GM18907 (cell line): ENCODE results near the gene A1BG.
A peak's percentile ranks its signal among the peaks of the same experiment; 100 is the strongest.

ENCODE experiments used
- ATAC-seq: cut with Tn5 transposase; IDR thresholded peaks from one replicate; pipeline ENCODE4 v1.9.1; 2021; ENCODE audit warnings: mild to moderate bottlenecking, moderate library complexity; ENCODE audit not compliant: unreplicated experiment

A1BG gene, protein sequence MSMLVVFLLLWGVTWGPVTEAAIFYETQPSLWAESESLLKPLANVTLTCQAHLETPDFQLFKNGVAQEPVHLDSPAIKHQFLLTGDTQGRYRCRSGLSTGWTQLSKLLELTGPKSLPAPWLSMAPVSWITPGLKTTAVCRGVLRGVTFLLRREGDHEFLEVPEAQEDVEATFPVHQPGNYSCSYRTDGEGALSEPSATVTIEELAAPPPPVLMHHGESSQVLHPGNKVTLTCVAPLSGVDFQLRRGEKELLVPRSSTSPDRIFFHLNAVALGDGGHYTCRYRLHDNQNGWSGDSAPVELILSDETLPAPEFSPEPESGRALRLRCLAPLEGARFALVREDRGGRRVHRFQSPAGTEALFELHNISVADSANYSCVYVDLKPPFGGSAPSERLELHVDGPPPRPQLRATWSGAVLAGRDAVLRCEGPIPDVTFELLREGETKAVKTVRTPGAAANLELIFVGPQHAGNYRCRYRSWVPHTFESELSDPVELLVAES

DNA sequence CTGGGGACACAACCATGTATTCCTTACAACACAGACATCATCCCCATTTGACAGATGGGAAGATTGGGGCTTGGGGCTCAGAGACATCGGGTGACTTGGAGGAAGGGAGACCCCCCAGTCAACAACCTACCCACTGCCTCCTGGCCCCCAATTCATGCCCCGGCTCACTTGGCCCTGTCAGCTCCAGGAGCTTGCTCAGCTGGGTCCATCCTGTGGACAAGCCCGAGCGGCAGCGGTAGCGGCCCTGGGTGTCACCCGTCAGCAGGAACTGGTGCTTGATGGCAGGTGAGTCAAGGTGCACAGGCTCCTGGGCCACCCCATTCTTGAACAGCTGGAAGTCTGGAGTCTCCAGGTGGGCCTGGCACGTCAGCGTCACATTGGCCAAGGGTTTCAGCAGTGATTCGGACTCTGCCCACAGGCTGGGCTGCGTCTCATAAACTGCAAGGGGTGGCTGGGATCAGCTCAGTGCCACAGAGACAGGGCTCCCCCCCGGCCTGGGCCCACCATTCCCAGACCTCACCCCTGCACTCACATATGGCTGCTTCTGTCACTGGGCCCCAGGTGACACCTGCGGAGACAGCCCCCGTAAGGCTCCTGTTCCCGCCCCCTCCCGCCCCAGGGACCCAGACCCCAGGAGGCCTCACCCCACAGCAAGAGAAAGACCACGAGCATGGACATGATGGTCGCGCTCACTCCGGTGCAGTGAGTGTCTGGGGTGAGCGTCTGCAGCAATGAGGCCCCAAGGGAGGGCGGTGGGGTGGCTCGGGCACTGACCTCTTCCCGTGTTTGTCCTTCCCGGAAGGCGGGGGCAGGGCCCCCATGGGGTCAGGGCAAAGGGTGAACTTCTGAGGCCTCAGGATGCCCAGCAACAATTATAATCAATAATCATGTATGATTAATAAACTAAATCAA, at the start of gene A1BG:
A1BG (minus strand) TSS at position 733 of the 912 bp plus-strand sequence; CDS start at position 678, 55 bp downstream.
- ATAC-seq = no peak

DNA sequence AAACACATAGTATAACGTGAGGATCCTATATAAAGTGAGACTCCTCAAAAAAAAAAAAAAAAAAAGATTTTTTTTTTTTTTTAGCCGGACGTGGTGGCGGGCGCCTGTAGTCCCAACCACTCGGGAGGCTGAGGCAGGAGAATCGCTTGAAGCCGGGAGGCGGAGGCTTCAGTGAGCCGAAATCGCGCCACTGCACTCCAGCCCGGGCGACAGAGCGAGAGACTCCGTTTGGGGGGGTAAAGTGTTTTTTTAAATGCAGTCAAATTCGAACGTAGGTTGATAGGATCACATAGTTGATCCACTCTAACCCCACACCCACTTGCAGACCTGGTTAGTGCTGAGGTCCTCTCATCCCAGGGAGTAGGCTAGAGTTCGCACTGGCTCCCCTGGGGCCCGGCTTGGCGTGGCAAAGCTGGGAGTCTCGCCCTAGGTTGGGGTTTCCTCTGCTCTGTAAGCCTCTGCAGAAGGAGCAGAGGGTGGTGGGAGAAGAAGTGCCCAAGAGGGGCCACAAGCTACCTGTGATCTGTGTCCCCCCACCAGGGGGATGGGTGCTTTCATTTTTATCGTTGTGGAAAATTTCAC, 48.6 kb upstream of the A1BG start:
- ATAC-seq = no peak

DNA sequence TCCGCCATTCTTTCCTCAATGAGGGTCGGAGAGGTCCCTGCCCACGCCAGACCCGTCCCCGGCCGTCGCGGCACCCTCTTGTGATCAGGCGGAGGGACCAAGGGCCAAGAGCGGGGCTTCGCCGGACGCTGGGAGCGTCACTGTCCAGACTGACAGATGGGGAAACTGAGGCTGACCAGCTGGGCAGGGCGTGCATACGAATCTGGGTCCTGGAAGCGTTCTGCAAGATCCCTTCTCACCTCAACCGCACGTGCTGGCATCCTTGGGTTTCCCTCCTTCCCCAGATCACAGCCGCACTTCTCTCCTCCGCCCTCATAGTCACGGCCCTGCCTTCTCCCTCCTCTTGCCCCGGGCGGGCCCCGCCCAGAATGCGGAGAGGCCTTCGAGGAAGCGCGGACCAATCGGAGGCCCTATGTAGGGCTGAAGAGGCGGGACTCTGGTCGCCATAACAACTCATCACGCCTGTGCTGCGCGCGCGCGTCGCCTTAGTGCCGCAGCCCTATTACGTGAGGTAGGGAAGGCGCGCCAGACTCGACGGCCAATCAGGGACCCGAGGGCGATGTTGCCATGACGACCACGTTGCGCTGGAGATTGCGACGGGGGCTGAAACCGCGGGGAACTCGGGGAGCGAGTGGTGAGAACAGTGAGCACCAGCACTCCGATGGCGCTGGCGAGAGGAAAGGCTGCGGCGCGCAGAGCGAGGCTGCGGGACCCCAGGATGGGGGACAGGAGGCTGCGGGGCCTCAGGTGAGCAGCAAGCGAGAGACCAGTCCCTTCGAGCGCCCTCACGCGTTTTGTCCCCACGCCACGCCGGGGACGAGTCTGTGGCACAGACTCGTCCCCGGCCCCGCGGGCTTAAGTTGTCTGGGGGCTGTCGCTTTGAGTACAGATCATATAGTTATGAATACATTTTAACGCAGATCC, 47.9 kb upstream of the A1BG start:
- peak; percentile 98 for ATAC-seq

DNA sequence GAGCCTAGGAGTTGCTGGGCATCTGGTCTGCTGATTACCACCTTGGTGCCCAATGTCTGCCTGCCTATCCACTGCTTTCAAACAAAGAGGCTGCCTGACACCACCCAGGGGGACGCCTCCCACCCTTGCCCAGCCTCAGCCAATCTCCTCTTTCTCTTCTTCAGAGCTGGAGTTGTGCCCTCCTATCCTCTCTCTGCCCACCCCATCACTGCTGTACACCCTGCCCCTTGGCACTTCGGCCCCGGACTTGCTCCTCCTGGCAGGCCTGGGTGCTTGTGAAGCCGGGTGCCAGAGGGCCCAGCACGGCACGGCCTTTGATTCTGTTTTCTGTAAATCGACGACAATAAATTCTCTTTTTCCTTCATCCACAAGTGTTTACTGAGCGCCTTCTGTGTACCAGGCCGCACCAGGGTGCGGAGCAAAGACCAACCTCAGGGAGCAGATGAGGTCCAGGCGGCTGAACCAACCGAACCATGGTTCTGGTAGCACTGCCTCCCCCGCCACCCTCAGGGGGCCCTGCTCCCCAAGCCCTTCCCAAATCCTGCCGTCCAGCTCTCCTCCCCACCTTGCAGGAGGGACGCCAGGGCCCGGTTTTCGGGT, 47.1 kb upstream of the A1BG start:
- ATAC-seq = no peak

DNA sequence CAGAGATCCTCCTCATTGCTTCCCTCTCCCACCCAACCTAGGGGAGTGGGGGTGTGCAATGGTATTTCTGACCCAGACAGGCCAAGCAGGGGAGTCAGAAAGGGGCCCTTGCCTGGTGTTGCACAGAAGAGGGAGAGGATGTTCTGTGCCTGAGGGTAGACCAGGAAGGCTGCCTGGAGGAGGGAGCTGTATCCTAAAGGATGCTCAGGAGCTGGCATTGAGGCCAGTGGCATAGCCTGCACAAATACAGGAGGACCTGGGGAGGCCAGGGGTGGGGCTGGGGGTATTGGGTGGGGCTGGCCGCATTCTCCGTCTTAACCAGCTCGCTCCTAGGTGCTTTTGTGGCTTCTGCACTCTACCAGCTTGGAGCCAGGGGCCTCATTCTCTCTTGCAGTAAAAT, 46.6 kb upstream of the A1BG start:
- ATAC-seq = no peak

DNA sequence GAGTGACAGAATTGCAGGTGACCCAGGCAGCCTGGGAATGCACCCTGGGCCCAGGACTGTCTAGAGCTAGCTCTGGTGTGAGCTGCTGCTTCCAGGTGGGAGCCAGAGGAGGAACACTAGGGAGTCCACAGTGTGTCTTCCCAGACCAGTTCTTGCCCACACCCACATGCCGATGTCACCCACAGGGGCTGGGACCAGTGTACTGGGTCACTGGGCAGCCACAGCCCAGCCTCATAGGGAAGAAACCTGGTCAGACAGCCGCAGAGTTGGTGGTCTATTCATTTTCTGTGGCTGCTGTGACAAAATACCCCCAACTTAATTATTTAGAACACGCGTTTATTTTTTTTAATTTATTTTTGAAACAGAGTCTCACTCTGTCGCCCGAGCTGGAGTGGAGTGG, 45.3 kb upstream of the A1BG start:
- no peak for ATAC-seq

DNA sequence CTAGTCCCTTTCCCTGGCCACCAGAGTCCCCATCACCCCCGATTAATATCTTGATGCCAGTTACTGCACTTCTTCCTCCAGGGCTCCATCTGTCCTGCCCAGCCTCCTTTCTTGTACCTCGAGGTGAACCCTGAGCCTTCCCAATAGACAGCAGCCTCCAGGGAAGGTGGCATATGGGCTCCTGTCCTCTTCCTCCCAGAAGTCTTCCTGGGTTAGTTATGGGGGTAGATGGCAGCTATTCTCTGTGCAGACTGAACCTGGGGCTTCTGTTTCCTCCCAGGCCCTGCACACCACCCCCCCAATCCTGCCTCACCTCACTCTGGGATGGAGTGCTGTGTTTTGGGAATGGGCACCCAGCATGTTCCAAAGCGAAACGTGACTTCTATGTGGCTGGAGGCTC, 44.8 kb upstream of the A1BG start:
- no peak for ATAC-seq

DNA sequence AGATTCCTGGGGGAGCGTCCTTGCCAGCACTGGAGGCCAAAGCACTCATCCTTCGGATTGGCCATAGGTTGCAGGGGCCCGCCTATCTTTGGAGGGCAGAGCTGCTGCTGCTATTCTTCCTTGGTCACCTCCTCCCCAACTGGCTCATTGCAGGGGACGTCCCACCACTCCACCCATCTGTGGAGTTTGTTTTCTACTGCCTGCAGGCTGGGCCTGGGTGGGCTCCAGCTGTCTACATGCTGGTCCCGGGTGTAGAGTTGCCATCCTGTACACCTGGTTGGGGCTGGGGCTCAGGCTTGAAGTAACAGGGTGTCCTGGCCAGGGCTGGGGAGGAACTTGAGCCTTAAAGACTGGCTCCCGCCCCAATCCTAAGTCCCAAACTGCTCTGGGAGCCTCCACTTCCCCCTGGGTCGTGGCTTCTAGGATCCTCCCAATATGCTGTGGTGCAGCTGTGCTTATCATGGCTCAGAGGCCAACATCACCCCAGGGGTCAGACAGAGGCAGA, 44.3 kb upstream of the A1BG start:
- no peak for ATAC-seq

DNA sequence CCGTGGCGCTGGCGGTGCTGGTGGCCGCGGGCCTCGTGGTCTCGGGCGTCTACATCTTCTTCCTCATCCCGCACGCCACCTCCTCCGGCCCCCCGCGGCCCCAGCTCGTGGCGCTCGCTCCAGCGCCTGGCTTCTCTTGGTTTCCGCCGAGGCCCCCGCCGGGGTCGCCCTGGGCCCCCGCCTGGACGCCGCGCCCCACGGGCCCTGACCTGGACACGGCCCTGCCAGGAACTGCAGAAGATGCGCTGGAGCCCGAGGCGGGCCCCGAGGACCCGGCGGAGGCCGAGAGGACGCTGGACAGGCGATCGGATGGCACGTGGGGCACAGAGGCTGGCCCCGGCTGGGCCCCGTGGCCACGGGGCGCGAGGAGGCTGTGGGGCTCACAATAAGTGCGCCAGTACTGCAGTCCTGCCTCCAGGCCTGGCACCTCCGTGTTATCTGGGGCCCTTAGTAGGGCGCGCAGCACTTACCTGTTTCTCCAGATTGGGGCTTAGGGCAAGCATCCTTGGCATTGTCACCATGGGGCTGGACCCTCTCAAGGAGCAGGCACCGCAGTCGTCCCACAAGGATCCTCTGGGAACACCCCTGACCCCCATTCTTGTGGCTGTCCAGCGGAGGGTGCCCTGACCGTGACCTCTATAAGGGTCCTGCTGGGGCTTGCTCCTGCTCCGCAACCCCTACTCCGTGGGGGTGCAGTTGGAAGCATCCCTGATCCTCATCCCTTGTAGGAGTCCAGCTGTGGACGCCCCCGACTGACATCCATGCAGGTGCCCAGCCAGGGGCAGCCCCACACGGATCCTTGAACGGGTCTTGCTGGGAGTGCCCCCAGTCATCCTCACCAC, 43.6 kb upstream of the A1BG start:
- no peak for ATAC-seq

DNA sequence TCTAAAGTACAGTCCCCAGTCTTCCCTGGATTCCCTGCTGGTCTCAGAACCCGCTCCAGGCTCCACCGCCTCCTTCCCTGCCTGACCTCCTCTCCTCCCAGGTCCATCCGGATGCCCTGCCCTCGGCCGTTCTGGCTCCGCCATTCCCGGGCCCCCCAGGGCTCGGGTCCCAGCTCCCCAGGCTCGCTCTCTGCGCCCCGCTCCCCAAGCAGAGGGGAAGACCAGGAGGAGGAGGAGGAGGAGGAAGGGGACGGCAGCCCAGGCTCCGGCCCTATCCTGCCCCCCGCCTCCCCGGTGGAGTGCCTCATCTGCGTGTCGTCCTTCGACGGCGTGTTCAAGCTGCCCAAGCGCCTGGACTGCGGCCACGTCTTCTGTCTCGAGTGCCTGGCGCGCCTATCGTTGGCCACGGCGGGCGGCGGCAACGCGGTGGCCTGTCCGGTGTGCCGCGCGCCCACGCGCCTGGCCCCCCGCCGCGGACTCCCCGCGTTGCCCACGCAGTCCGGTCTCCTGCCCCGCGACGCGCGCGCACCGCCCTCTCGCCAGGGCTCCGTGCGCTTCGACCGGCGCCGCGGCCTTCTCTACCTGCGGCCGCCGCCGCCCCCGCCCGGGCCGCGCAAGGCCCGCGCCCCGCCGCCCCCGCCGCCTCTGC, 42.8 kb upstream of the A1BG start:
- no peak for ATAC-seq

DNA sequence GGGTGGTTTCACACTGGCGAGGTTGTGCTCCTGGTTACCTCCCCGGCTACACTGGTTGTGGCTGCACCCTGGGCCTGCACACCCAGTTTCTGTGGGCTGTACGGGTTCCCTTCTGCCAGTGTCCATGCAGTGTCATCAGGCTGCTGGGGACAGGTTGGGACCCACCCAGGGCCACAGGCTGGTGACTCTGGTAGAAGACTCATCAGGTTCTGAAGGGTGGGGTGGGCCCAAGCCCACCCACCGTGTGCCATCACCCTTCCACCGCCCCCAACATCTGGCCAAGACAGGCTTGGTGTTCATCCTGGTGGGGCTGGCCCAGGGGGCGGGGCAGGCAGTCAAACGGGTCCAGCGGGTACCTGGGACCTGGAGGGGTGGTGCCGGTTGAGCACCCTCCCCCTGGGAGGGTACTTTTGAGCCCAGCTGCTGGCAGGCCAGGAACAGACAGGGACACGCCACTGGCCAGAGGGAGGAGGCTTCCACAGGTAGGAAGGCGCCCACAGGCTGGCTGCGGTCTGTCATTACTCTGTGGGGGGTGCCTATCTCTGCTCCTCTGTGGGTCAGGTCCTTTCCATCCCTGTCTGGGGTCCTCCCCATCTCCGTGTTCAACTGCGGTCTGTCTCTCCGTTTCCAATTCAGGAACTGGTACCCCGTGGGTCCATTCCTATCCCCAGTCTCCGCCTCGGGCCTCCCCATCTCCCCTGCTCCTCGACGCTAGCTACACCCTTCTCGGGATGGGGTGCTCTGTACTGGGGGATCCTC, 42.1 kb upstream of the A1BG start, which contains the start of gene RNF225:
RNF225 (plus strand) TSS at position 437 of the 759 bp plus-strand sequence. CDS start 434 bp downstream, outside the sequence.
- ATAC-seq = no peak

DNA sequence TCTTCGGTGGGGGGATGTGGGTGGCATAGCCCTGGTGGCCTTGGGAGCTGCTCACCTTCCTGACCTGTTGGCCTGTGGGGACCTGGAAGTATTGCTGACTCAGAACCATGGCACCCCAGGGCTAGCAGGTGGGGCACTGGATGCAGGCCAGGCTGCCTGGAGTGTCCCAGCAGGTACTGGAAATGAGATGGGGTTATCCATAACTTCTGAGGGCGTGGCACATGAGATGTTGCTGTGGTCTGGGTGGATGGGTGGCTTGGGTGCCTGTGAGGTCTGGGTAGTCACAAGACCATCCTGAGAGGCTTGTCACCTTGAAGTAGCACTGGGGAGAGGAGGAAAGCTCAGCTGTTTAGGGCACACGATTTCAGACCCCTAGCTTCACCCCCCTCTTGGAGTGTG, 41.5 kb upstream of the A1BG start:
- ATAC-seq = no peak

DNA sequence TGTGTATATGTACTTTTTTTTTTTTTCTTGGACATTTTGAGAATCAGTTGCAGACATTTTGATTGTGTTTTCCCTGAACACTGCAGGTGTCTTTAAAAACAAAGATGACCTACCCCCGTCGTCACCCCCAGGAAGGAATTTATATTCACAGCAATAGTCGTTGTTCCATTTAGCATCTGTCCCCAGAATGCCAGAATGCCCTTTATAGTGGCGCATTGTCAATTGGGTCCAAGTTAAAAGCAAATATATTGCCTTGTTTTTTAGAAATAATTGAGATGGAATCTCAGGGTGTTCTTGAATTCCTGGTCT, 40.4 kb upstream of the A1BG start:
- ATAC-seq = no peak

DNA sequence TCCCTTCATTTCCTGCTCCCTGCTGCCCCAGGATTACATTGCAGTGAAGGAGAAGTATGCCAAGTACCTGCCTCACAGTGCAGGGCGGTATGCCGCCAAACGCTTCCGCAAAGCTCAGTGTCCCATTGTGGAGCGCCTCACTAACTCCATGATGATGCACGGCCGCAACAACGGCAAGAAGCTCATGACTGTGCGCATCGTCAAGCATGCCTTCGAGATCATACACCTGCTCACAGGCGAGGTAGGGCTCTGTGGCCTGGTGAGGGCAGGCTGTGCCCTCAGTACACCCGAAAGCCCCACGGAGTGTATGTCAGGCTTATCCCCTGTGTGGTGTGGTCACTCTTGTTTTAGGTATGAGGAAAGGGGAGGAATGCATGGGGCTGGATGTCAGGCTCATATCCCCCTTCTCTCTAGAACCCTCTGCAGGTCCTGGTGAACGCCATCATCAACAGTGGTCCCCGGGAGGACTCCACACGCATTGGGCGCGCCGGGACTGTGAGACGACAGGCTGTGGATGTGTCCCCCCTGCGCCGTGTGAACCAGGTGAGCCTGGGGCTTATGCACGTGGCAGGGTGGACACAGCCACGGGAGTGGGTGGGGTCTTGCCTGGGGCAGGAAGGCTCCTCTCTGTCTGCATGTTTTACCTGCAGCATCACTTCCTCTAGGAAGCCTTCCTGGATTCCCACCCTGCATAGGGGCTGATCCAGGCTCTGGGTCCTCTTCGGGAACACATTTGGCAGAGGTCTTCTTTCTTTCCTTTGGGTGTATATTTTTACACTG, 39.8 kb upstream of the A1BG start:
- ATAC-seq = no peak

DNA sequence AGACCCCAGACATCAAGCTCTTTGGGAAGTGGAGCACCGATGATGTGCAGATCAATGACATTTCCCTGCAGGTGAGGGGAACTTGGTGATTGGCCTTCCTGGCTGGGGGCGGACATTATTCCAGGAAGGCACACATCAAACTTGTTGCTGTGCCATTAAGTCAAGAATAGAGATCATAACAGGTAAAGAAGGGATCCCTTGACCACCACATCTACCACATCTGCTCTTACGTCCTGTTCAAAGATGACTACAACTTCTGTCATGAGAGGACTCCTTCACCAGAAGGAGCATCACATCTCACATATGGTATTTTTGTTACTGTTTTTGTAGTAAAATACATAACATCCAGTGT, 34.9 kb upstream of the A1BG start:
- no peak for ATAC-seq

DNA sequence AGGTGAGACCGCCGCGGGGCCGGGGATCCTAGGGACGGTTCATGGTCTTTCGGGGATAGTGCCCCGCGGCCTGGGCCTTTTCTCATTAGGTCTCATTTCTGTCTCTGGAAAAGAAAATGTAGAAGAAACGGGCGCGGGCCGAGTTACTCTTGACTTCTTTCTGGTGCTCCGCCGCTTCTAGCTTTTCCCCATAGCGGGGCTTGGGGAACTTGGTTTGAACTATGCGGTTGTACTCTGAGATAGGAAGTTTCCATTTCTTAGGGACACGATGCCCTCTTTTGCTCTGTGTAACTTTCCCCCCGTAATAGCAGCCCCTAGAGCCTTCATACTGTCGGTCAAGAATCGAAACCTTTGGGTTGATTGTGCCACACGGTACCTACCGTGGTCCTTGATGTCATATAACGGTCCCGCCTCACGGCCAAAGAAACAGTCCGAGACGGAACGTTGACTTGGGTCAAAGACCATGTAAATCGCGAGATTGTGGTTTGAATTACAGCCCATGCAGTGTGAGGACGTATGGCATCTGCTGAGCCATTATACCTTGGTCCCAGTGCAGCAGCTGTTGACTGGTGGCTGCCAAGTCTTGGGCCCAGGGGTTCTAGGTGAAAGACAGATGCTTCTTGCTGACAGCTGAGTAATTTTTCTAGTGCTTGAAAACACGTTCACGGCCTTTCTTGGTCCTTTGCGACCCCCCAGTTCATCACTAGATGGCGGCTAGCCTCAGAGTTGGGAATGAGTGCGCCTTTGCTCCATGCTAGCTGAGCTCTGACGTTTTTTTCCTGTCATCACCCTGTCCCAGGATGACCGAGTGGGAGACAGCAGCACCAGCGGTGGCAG, 34.3 kb upstream of the A1BG start:
- no peak for ATAC-seq
